Hair follicle dermal papilla cell (primary cell): ENCODE data around the gene HINT2. TPM values are rescaled to one million over a fixed set of nuclear protein-coding genes. Genes with fewer than 3 reads are reported as not detected.

Source experiments
- small RNA-seq: library from RNA; depleted of rRNA; stranded (forward); fragments of <200 nt; gene quantifications from one replicate; pipeline ENCODE3, GENCODE V24; 2012
- total RNA-seq: library from RNA; depleted of rRNA; stranded (reverse); fragments of >200 nt; gene quantifications from 2 replicates; pipeline ENCODE4 v1.2.3, GENCODE V29; 2012

Gene HINT2
- 8.0 and 11.4 TPM in 2 replicates for total RNA-seq

GRCh38 chr9:35814841-35815543 lies at the start of gene HINT2:
HINT2 (minus strand) TSS chr9:35815042; CDS start chr9:35814979, 63 bp downstream.

GRCh38 chr9:35829084-35829763 lies 14.4 kb upstream of the HINT2 start, which contains the start of gene TMEM8B:
TMEM8B (plus strand) TSS chr9:35829228; CDS start chr9:35829448, 220 bp downstream.

GRCh38 chr9:35828716-35829083 lies 13.9 kb upstream of the HINT2 start, which contains the start of gene FAM221B:
FAM221B (minus strand) TSS chr9:35828732; CDS start chr9:35826161, 2,571 bp downstream.

DNA sequence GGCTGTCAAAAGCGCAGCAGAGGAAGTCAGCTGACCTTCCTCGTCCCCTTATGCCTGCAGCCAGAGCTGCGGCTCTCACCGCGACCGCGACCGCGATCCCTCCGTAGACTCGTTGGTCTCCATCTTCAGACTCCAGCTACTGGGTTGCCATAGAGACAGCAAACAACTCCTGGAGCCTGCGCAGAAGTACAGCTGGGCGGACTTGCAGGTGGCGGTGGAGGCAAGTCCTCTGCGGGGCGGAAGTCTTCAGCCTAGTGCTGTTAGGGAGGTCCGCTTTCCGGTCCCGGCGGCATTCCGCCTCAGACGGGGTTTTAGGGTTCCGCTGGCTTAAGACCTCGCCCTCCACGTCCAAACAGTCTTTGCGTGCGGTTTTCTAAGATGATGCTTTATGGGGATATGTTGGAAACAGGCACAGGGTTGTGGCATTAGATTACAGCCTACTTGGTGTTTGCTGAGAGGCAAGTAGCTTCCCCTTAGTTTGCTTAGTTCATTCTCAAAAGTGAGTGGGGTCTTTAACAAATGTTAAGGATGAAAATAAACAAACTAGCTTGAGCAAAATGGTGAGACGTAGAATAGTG lies 2.7 kb downstream of the HINT2 start, which contains the start of gene SPAG8:
SPAG8 (minus strand) TSS at position 238 of the 578 bp plus-strand sequence; CDS start at position 123, 115 bp downstream.

DNA sequence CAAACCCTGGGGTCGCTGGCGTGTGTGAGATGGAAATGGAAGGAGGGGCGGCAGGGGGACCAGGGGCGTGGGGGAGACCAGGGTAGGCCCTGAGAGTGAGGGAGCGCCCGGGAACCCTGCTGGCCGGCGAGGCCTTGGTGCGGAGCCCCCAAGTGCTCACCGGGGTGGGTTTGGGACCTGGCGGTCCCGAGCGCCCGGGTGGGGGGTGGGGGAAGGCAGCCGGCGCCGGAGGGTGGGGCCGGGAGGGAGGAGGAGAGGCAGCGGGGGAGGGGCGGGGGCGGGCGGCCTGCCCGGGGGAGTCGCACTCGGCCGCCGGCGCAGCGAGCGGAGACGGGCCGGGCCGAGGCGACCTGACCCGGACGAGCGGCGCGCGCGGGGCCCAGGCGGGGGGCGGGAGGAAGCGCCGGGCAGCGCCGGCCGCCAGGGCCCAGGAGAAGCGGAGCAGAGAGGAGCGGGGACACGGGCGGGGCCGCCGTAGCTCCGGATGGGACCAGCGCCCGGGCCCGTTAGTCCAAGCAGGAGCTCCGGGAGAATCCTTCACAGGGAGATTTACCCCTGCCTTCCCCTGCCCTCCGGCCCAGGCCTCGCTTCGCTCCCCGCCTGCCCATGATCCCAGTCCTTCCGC lies 23.4 kb downstream of the HINT2 start, which contains the start of gene NPR2:
NPR2 (plus strand) TSS at position 295 of the 625 bp plus-strand sequence. CDS start 818 bp downstream, outside the sequence.

Small RNA genes within 50 kb of the gene (small RNA-seq; reads per million reads assigned to genes)
- not detected for gene HINT2

Other genes starting within 250 kb of the HINT2 start
- 20.1 and 20.6 TPM in 2 replicates for gene TESK1, start 209.8 kb downstream of the HINT2 start, total RNA-seq
- gene CD72, start 196.6 kb downstream of the HINT2 start, total RNA-seq = 0.73 and 1.1 TPM in 2 replicates
- gene SIT1, start 164.1 kb downstream of the HINT2 start, total RNA-seq = not detected in 2 replicates
- gene RMRP, start 157.0 kb downstream of the HINT2 start, total RNA-seq = 68,660 and 79,842 TPM in 2 replicates
- 11.4 and 15.8 TPM in 2 replicates for gene CCDC107, start 156.8 kb downstream of the HINT2 start, total RNA-seq
- gene ARHGEF39, start 149.8 kb downstream of the HINT2 start, total RNA-seq = 0.12 and 0.49 TPM in 2 replicates
- 0.16 TPM in 1 of 2 replicates, not detected in the other for gene CA9, start 141.1 kb downstream of the HINT2 start, total RNA-seq
- gene TPM2, start 125.1 kb downstream of the HINT2 start, total RNA-seq = 451 and 795 TPM in 2 replicates
- 543 and 559 TPM in 2 replicates for gene TLN1, start 82.8 kb downstream of the HINT2 start, total RNA-seq
- 61.7 and 78.1 TPM in 2 replicates for gene CREB3, start 82.4 kb downstream of the HINT2 start, total RNA-seq
- 36.2 and 37.3 TPM in 2 replicates for gene GBA2, start 65.8 kb downstream of the HINT2 start, total RNA-seq
- gene RGP1, start 65.8 kb downstream of the HINT2 start, total RNA-seq = 21.6 and 22.1 TPM in 2 replicates
- gene MSMP, start 60.8 kb downstream of the HINT2 start, total RNA-seq = not detected in 2 replicates
- 14.9 and 23.2 TPM in 2 replicates for gene NPR2, start 23.5 kb downstream of the HINT2 start, total RNA-seq
- 0.49 and 2.1 TPM in 2 replicates for gene SPAG8, start 2.8 kb downstream of the HINT2 start, total RNA-seq
- gene FAM221B, start 13.7 kb upstream of the HINT2 start, total RNA-seq = not detected in 2 replicates
- 3.7 and 6.1 TPM in 2 replicates for gene TMEM8B, start 14.2 kb upstream of the HINT2 start, total RNA-seq
- gene OR13J1, start 55.4 kb upstream of the HINT2 start, total RNA-seq = not detected in 2 replicates
- not detected in 2 replicates for gene HRCT1, start 91.2 kb upstream of the HINT2 start, total RNA-seq
- gene SPAAR, start 94.4 kb upstream of the HINT2 start, total RNA-seq = not detected in 2 replicates
- 0.32 TPM in 1 of 2 replicates, not detected in the other for gene OR2S2, start 143.1 kb upstream of the HINT2 start, total RNA-seq
- gene RECK, start 221.9 kb upstream of the HINT2 start, total RNA-seq = 142 and 147 TPM in 2 replicates